ENCODE results near the gene HOXA4.

GRCh38 chr7:27121684-27122076 is 8.9 kb downstream of the HOXA4 start:
- TF ChIP-seq POLR2A (IDR thresholded peaks at IDR 0.05) (no peak), CTCF (IDR thresholded peaks at IDR 0.05) (no peak)

All from body of pancreas (tissue), 4 donors.